Stomach (tissue), 9 donors: ENCODE measurements around the gene SPEN. TPM values are rescaled to one million over a fixed set of nuclear protein-coding genes. Genes with fewer than 3 reads are reported as not detected.
A peak's percentile ranks its signal among the peaks of the same experiment; 100 is the strongest.

Experiments
- DNase-seq, 2 donors: peaks; one replicate each; pipeline versions ENCODE4 v3.0.0 to v3.0.0-alpha.2; 2013 to 2019
- H3K27ac ChIP-seq, 5 donors: fragments of 200-600 bp in 4 of 5; sonication (generic) in 4 of 5; one replicate each; pipeline ENCODE4 v1.5.1; 2013 to 2019; ENCODE audit warnings: mild to moderate bottlenecking in 1 of 5, moderate library complexity in 1 of 5
- H3K27me3 ChIP-seq, 3 donors: fragments of 200-600 bp; sonication (generic); one replicate each; pipeline ENCODE4 v1.5.1; 2017 to 2019; ENCODE audit warnings: mixed run types in 1 of 3
- H3K36me3 ChIP-seq, 4 donors: fragments of 200-600 bp; sonication (generic); 1 replicate in 3 of 4; 2 replicates in 1 of 4; pipeline ENCODE4 v1.5.1; 2016 to 2019
- H3K4me1 ChIP-seq, 4 donors: fragments of 200-600 bp; sonication (generic); one replicate each; pipeline ENCODE4 v1.5.1; 2016 to 2019
- H3K4me3 ChIP-seq, 4 donors: fragments of 200-600 bp; sonication (generic) in 3 of 4; one replicate each; pipeline ENCODE4 v1.5.1; 2016 to 2019; ENCODE audit warnings: mild to moderate bottlenecking in 1 of 4
- H3K9me3 ChIP-seq, 4 donors: fragments of 200-600 bp; sonication (generic); one replicate each; pipeline ENCODE4 v1.5.1; 2016 to 2019
- CTCF ChIP-seq, 7 experiments: fragments of 450-650 bp in 4 of 7; fragments of 200-600 bp in 3 of 7; sonication (generic) in 3 of 7; IDR thresholded peaks; one replicate each; pipeline ENCODE4 v1.5.1; 2016 to 2019; ENCODE audit warnings: antibody characterized with exemption in 7 of 7, control low read depth in 2 of 7, mild to moderate bottlenecking in 1 of 7
- EP300 ChIP-seq: sonication (generic); formaldehyde crosslinking; IDR thresholded peaks from one replicate; pipeline ENCODE4 v1.6.1; 2017; ENCODE audit warnings: antibody characterized with exemption
- POLR2A ChIP-seq, 4 donors: fragments of 450-650 bp; IDR thresholded peaks; one replicate each; pipeline ENCODE4 v1.6.1; 2016; ENCODE audit warnings: antibody characterized with exemption in 4 of 4, control low read depth in 2 of 4, mild to moderate bottlenecking in 1 of 4, moderate library complexity in 1 of 4
- POLR2AphosphoS5 ChIP-seq, 3 donors: sonication (generic); formaldehyde crosslinking; IDR thresholded peaks; one replicate each; pipeline ENCODE4 v1.6.1; 2016; ENCODE audit warnings: antibody characterized with exemption in 3 of 3
- WGBS, 5 donors: extraction: QIAGEN DNeasy Blood & Tissue Kit in 3 of 5; methylation state at CpG; one replicate each; pipeline versions ENCODE4 v1.1.5 to v1.1.7; 2013 to 2018; 5-methylcytosine and 5-hydroxymethylcytosine counted together
- intact Hi-C: fragments of 100-400 bp; cut with DNase I; formaldehyde crosslinking; loops from one replicate; pipeline ENCODE4 v1.15.1; 2023; ENCODE audit warnings: low total_unique reads
- polyA plus RNA-seq, 3 donors: library from polyadenylated mRNA; stranded (reverse); fragments of 200-250 nt; gene quantifications; one replicate each; pipeline ENCODE4 v1.2.3, GENCODE V29; 2013
- total RNA-seq, 5 donors: library from RNA; depleted of rRNA; stranded (reverse); fragments of >200 nt; gene quantifications; one replicate each; pipeline versions ENCODE4 v1.1.0 to v1.2.3, GENCODE V29; 2014 to 2016
- donor health status: healthy with polysubstance abuse.
- donor health status: Bipolar disorder and iron deficiency.
- donor health status: healthy.

Gene SPEN
- total and polyA plus RNA-seq, 8 donors: 5.6 to 114 (median 28.8) TPM

- peak overlapping the region in 1 of 4 donors; percentile 2 for H3K4me3 ChIP-seq
- peak overlapping the region in 3 of 5 donors; percentile 15 to 99 (median 94) for H3K27ac ChIP-seq
- no peaks in the 10 kb centered on the region for H3K9me3 ChIP-seq
- peak in 1 of 2 donors; percentile 28 for DNase-seq
- WGBS, 5 donors: 66 to 72% (median 70%) methylated on average over 16 of the region's 16 CpGs
- H3K4me1 ChIP-seq: peaks cover 6 to 68% (median 46%) of the 10 kb centered on the region in 4 donors
- TF ChIP-seq CTCF (IDR thresholded peaks at IDR 0.05) (no peak), POLR2A (IDR thresholded peaks at IDR 0.05) (no peak), EP300 (no peak), POLR2AphosphoS5 (IDR thresholded peaks at IDR 0.05) (no peak)
- H3K36me3 ChIP-seq: no peaks in the 10 kb centered on the region
- H3K27me3 ChIP-seq: no peaks in the 10 kb centered on the region
- intact Hi-C loops: no loop called here
These were observed 3.9 kb downstream of the SPEN start for GRCh38 chr1:15851210-15852035.

- intact Hi-C loops: no loop called here
- peak overlapping the region in 3 of 5 donors; percentile 15 to 99 (median 23) for H3K27ac ChIP-seq
- DNase-seq: no peak
- 46 to 53% (median 48%) methylated on average over 6 of the region's 6 CpGs for WGBS, 5 donors
- TF ChIP-seq EP300 (no peak), CTCF (IDR thresholded peaks at IDR 0.05) (no peak), POLR2AphosphoS5 (IDR thresholded peaks at IDR 0.05) (no peak), POLR2A (IDR thresholded peaks at IDR 0.05) (no peak)
- H3K4me1 ChIP-seq: peaks cover 0 to 71% (median 44%) of the 10 kb centered on the region in 4 donors
- no peaks in the 10 kb centered on the region for H3K27me3 ChIP-seq
- H3K9me3 ChIP-seq: no peaks in the 10 kb centered on the region
- peak overlapping the region in 1 of 4 donors; percentile 2 for H3K4me3 ChIP-seq
- no peaks in the 10 kb centered on the region for H3K36me3 ChIP-seq
These were observed 4.7 kb downstream of the SPEN start for GRCh38 chr1:15852036-15852827.

- intact Hi-C loops: no loop called here
- DNase-seq: no peak
- Histone ChIP-seq H3K4me3 (no peak overlapping the region), H3K9me3 (no peaks in the 10 kb centered on the region), H3K27ac (no peak overlapping the region), H3K4me1 (peaks cover 0 to 77% (median 47%) of the 10 kb centered on the region in 4 donors), H3K27me3 (no peaks in the 10 kb centered on the region), H3K36me3 (no peaks in the 10 kb centered on the region)
- TF ChIP-seq CTCF (IDR thresholded peaks at IDR 0.05) (no peak), POLR2AphosphoS5 (IDR thresholded peaks at IDR 0.05) (no peak), POLR2A (IDR thresholded peaks at IDR 0.05) (no peak), EP300 (no peak)
- WGBS, 5 donors: 88 to 95% (median 91%) methylated on average over 3 of the region's 3 CpGs
These were observed 5.4 kb downstream of the SPEN start for GRCh38 chr1:15852828-15853302.

- Histone ChIP-seq H3K27me3 (no peaks in the 10 kb centered on the region), H3K27ac (no peak overlapping the region), H3K36me3 (no peaks in the 10 kb centered on the region), H3K4me3 (no peak overlapping the region), H3K9me3 (no peaks in the 10 kb centered on the region), H3K4me1 (peaks cover 0 to 75% (median 31%) of the 10 kb centered on the region in 4 donors)
- 89 to 93% (median 91%) methylated on average over 5 of the region's 5 CpGs for WGBS, 5 donors
- TF ChIP-seq EP300 (no peak), POLR2AphosphoS5 (IDR thresholded peaks at IDR 0.05) (no peak), POLR2A (IDR thresholded peaks at IDR 0.05) (no peak), CTCF (IDR thresholded peaks at IDR 0.05) (no peak)
- no peak for DNase-seq
- intact Hi-C loops: no loop called here
These were observed 9.4 kb downstream of the SPEN start for GRCh38 chr1:15856888-15857287.
